Smooth muscle cell (in vitro differentiated cells): Measurements from ENCODE around the gene FBN1. TPM values are rescaled to one million over a fixed set of nuclear protein-coding genes. Genes with fewer than 3 reads are reported as not detected.

Experiments
- DNase-seq: peaks from one replicate; lab custom pipeline; 2025; ENCODE audit not compliant: unreplicated experiment; lab: John Stamatoyannopoulos, UW
- H2AFZ ChIP-seq: fragments of 200-600 bp; sonication (generic); 2 replicates; pipeline ENCODE4 v1.6.0; 2016; ENCODE audit warnings: antibody characterized with exemption, low read depth, mild to moderate bottlenecking
- H3F3A ChIP-seq: fragments of 200-600 bp; sonication (generic); 2 replicates; pipeline ENCODE4 v1.6.0; 2017; ENCODE audit warnings: antibody characterized with exemption, low read depth
- H3K27ac ChIP-seq: fragments of 200-600 bp; sonication (generic); 2 replicates; pipeline ENCODE4 v1.5.1; 2016; ENCODE audit warnings: low read depth, mild to moderate bottlenecking
- H3K27me3 ChIP-seq: fragments of 200-600 bp; sonication (generic); 2 replicates; pipeline ENCODE4 v1.6.1; 2016; ENCODE audit warnings: low read depth, mild to moderate bottlenecking
- H3K36me3 ChIP-seq: fragments of 200-600 bp; sonication (generic); 2 replicates; pipeline ENCODE4 v1.5.1; 2016; ENCODE audit warnings: low read depth
- H3K4me1 ChIP-seq: fragments of 200-600 bp; sonication (generic); 2 replicates; pipeline ENCODE4 v1.5.1; 2016; ENCODE audit warnings: low read depth
- H3K4me2 ChIP-seq: fragments of 200-600 bp; sonication (generic); 2 replicates; pipeline ENCODE4 v1.6.0; 2016; ENCODE audit warnings: mild to moderate bottlenecking
- H3K4me3 ChIP-seq: fragments of 200-600 bp; sonication (generic); 2 replicates; pipeline ENCODE4 v1.5.1; 2016; ENCODE audit warnings: mild to moderate bottlenecking
- H3K79me2 ChIP-seq: fragments of 200-600 bp; sonication (generic); 2 replicates; pipeline ENCODE4 v1.6.0; 2016; ENCODE audit warnings: low read depth, mild to moderate bottlenecking
- H3K9ac ChIP-seq: fragments of 200-600 bp; sonication (generic); 2 replicates; pipeline ENCODE4 v1.6.0; 2016; ENCODE audit warnings: low read depth
- H3K9me3 ChIP-seq: fragments of 200-600 bp; sonication (generic); replicated peaks from 2 replicates; pipeline ENCODE4 v1.5.1; 2016; ENCODE audit warnings: low read depth
- H4K20me1 ChIP-seq: fragments of 200-600 bp; sonication (generic); 2 replicates; pipeline ENCODE4 v1.6.0; 2016; ENCODE audit warnings: low read depth
- CTCF ChIP-seq: fragments of 200-600 bp; sonication (generic); IDR thresholded peaks from 2 replicates; pipeline ENCODE4 v1.5.1; 2017; ENCODE audit warnings: borderline replicate concordance, mild to moderate bottlenecking, antibody characterized with exemption; ENCODE audit not compliant: insufficient read depth, poor library complexity, severe bottlenecking
- WGBS: methylation state at CpG from one replicate; pipeline ENCODE4 v1.1.7; 2016; ENCODE audit warnings: low lambda C conversion rate; 5-methylcytosine and 5-hydroxymethylcytosine counted together
- polyA plus RNA-seq: library from polyadenylated mRNA; unstranded; fragments of >200 nt; fragmentation: Nextera tagmentation; extraction: Ambion mirVana; gene quantifications from 2 replicates; pipeline ENCODE4 v1.2.1, GENCODE V29; 2016
- total RNA-seq: library from RNA; depleted of rRNA; stranded (reverse); fragments of >200 nt; gene quantifications from 2 replicates; pipeline ENCODE4 v1.2.3, GENCODE V29; 2014

Gene FBN1
- total and polyA plus RNA-seq, 2 experiments from 2014 or later: 137 to 330 TPM

- Histone ChIP-seq H3K27ac (peak overlapping the region; percentile 76), H2AFZ (no peak overlapping the region), H3K36me3 (peaks cover 42% of the 10 kb centered on the region), H3K4me3 (no peak overlapping the region), H3K9me3 (no peaks in the 10 kb centered on the region), H3K27me3 (no peaks in the 10 kb centered on the region), H3K79me2 (no peaks in the 10 kb centered on the region), H3K4me1 (no peaks in the 10 kb centered on the region), H3F3A (peaks cover 4% of the 10 kb centered on the region), H4K20me1 (no peaks in the 10 kb centered on the region), H3K4me2 (no peak overlapping the region), H3K9ac (no peak overlapping the region)
- DNase-seq: no peak
- TF ChIP-seq CTCF: no peak
- WGBS: 92% methylated on average over 3 of the region's 3 CpGs
Measured at GRCh38 chr15:48418343-48418742, 227.2 kb downstream of the FBN1 start.

GRCh38 chr15:48416301-48416700, 229.2 kb downstream of the FBN1 start:
- H3K27me3 ChIP-seq: no peaks in the 10 kb centered on the region
- H3K36me3 ChIP-seq: peaks cover 32% of the 10 kb centered on the region
- peak overlapping the region; percentile 76 for H3K27ac ChIP-seq
- no peak overlapping the region for H3K9ac ChIP-seq
- no peak overlapping the region for H3K4me3 ChIP-seq
- no peak for DNase-seq
- H3K4me1 ChIP-seq: no peaks in the 10 kb centered on the region
- WGBS: 40% methylated on average over 3 of the region's 3 CpGs
- no peaks in the 10 kb centered on the region for H3K79me2 ChIP-seq
- no peak for TF ChIP-seq CTCF
- H4K20me1 ChIP-seq: no peaks in the 10 kb centered on the region
- H3K9me3 ChIP-seq: no peaks in the 10 kb centered on the region
- H2AFZ ChIP-seq: no peak overlapping the region
- H3K4me2 ChIP-seq: no peak overlapping the region
- H3F3A ChIP-seq: peaks cover 4% of the 10 kb centered on the region

GRCh38 chr15:48415036-48415886, 230.2 kb downstream of the FBN1 start:
- TF ChIP-seq CTCF: no peak
- no peaks in the 10 kb centered on the region for H4K20me1 ChIP-seq
- H3F3A ChIP-seq: peaks cover 4% of the 10 kb centered on the region
- whole genome bisulfite sequencing: 95% methylated on average over 15 of the region's 15 CpGs
- H2AFZ ChIP-seq: no peak overlapping the region
- H3K27ac ChIP-seq: peak overlapping the region; percentile 76
- H3K27me3 ChIP-seq: no peaks in the 10 kb centered on the region
- no peak overlapping the region for H3K4me3 ChIP-seq
- H3K4me2 ChIP-seq: no peak overlapping the region
- H3K79me2 ChIP-seq: no peaks in the 10 kb centered on the region
- H3K9me3 ChIP-seq: no peaks in the 10 kb centered on the region
- no peaks in the 10 kb centered on the region for H3K4me1 ChIP-seq
- no peak overlapping the region for H3K9ac ChIP-seq
- DNase-seq: no peak
- H3K36me3 ChIP-seq: peaks cover 40% of the 10 kb centered on the region

- H3F3A ChIP-seq: peaks cover 4% of the 10 kb centered on the region
- H3K4me2 ChIP-seq: no peak overlapping the region
- no peaks in the 10 kb centered on the region for H3K27me3 ChIP-seq
- no peaks in the 10 kb centered on the region for H4K20me1 ChIP-seq
- TF ChIP-seq CTCF: no peak
- H3K9me3 ChIP-seq: no peaks in the 10 kb centered on the region
- H3K36me3 ChIP-seq: peaks cover 36% of the 10 kb centered on the region
- no peaks in the 10 kb centered on the region for H3K79me2 ChIP-seq
- peak overlapping the region; percentile 25 for H3K9ac ChIP-seq
- H3K4me1 ChIP-seq: no peaks in the 10 kb centered on the region
- peak overlapping the region; percentile 76 for H3K27ac ChIP-seq
- WGBS: 78% methylated on average over 3 of the region's 3 CpGs
- no peak for DNase-seq
- no peak overlapping the region for H2AFZ ChIP-seq
- H3K4me3 ChIP-seq: no peak overlapping the region
Measured at GRCh38 chr15:48414015-48414414, 231.5 kb downstream of the FBN1 start.
